Stimulated activated CD4-positive, alpha-beta T cell treated with anti-CD3 and anti-CD28 coated beads, Interleukin-2, amount 100 ng/mL, for 24 hours (primary cell): ENCODE data around the gene AP3D1.

Experiments
- DNase-seq, 2 donors: peaks; one replicate each; pipeline ENCODE4 v3.0.0-alpha.2; 2020

AP3D1 gene

DNA sequence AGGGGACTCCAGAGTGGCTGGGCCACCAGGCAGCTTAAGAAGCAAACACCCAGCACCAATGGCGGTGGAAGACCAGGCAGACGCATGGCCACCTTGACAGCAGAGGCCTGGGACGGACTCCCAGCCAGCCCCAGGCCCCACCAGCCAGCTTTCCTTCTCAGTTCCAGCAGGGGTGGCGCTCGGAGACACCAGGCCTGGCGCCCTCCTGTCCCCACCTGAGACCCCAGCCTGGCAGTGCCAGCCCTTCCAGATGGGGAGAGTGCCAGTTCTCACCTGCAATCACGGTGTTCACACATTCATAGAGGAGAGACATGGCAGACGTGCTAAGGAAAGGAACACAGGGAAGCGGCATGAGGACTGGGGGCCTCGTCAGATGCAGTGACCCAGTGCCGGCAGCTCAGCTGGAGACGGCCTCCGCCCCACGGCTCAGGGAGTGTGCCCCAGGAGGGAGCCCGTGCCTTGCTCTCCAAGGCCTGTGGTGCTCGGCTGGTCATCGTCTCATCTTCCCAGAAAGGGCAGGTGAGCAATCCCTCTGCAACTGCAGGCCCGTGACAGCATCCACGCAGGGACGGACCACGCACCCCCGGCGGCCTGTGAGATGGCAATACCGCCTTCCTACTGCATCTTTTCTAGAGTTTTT lies 24.4 kb downstream of the AP3D1 start:
- DNase-seq, result no peak

DNA sequence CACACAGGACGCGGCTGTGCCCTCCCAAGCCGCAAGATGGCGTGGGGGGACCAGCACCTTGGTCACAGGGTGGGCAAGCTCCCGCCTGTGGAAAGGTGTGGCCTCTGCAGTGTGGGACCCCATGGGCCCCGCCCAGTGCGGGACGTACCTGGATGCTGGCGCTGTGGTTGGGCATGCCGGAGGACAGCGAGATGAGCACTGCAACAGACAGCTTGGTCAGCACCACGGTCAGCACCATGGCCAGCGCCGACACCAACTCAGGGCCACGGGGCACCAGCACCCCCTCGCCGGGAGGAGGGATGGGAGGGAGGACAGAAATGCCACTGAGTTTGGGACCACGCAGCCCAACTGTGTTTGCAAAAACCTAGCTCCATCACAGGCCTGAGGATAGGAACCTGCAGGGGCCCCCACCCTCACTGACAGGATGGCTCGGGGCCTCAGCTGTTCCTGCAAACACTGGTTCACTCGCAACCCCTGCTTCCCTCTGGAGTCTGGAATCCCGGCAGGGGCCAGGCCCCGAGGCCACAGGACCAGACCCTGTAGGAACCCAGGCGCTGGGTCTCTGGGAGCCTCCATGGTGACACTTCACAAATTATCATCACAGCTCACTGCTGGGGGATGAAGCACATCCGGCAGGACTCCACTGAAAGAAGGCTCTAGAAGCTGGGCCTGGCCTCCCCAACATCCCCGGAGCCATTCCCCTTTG lies 27.5 kb downstream of the AP3D1 start:
- DNase-seq, result no peak

DNA sequence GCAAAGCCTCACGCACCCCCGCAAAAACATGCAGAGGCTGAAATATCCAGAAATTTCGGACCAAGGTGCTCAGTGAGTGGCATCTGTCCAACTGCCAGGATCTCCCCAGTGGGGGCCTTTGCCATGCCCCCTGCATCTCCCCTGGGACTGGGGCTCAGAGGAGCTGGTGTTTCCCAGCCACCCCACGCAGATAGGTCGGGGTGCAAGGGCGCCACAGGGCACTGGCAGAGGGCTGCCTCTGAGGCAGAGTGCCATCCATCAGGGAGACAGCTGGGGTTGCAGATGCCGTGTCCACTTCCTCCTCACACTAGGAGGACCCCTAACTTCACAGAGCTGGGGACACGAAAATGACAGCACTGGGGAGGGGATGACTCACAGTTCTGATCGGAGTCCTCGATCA lies 28.4 kb downstream of the AP3D1 start:
- no peak for DNase-seq

DNA sequence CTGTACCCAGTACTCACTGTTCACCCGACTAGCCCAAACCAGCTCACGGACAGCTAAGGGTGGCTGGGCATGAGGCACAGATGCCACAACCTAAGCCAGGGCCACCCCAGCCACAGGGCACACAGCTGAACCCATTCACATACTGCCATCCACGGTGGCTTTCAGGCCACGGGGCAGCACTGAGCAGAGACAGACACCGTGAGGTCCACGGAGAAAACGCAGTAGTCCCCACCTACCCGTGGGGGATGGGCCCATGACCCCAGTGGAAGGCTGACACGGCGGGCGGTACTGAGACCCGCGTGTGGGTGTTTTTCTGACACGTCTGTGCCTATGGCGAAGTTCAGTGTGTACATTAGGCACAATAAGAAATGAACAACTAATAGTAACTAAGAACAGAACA lies 29.1 kb downstream of the AP3D1 start:
- no peak for DNase-seq

DNA sequence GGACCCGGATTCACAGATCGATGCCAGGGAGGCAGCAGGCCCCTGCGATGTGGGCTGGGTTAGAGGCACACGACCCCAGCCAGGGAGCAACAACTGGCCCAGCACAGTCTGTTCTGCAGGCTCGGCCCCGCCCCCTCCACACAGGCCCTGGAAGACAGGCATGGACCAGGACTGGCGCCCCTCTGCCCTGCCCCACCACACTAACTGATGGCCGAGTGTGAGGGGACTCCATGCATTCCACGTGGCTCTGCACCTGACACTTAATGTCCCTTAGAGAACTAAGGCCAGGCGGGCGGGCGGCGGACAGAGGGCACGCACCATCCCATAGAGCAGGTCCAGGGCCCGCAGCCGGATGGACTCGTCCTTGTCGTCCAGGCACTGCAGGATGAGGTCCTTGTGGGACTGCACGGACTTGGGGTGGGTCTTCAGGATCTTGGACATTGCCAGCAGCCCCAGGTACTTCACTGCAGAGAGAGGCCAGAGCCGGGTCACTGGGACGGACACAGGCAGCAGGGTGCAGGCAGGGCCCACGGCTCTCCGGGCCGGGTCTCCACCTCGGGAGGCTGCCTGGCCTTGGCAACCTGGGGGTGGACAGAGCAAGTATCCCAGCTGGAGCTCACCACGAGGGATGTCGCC lies 29.8 kb downstream of the AP3D1 start:
- DNase-seq, result no peak

DNA sequence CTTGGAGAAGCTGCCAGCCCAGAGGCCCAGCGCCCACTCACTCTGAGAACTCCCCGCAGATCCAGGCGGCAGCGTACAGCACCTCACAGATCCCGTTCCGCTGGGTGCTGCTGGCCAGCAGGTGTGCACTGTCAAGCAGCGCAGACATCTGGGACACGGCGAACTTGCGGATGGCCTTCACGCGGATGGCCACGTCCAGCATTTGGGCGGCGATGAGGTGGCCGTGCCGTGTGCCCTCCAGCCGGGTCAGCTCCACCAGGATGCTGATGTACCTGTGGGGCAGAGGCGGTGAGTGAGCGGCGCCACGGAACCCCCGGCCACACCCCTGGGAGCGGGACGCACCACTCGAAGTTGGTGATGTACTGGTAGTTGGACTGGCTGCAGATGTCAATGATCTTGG lies 30.5 kb downstream of the AP3D1 start:
- DNase-seq, result no peak

DNA sequence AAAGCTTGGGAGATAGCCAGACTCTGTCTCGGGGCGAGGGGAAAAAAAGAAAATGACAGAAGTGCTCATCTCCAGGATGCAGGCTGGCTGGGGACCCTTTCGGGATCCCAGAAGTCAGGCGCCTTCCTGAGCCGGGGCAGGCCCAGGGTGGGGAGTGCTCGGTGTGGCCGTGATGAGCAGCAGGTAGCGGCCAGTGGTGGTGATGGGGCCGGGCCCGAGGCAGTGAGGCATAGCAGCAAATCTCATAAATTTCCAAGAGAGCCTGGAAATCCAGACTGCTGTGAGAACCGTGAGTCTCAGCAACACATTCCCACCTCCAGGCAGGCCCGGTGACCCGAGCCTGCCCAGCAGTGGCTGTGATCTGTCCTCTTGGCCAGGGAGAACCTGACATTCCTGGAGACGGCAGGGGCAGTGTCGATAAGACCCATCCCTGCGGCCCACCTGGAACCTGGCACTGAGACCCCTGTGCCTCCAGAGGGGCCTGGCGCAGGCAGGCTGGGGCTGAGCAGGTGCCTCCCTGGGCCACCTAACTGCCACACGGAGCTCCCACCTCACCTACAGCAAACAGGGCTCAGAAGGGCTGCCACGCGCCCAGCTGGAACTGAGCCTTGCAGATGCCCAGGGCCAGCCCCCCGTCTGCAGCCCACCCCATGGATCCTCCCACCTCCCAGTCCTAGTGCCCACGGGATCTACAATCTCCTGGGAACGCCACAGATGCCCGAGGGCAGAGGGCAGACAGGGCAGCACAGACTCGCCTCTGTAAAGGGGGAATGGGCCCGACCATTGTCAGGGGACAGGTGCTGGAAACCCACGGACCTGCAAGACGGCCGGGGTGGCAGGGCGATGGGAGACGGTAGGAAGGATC lies 31.2 kb downstream of the AP3D1 start:
- no peak for DNase-seq

DNA sequence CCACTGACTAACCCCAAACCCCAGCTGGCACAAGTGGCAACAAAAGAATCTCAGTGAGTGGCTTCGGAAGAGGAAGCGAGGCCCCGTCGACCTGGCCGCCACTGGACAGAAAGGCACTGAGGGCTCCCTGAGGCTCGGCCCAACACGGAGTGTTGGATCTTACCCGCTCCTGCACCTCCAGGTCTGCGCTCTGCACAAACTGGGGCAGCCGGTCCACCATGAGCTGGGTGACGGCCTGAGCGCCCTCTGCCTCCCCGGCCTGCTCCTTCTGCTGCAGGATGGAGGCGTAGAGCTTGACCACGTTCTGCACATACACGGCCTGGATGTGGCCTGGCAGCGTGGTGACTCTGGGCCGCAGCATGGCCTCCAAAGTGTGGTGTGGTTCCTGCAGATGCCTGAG lies 32.9 kb downstream of the AP3D1 start:
- DNase-seq, result no peak

DNA sequence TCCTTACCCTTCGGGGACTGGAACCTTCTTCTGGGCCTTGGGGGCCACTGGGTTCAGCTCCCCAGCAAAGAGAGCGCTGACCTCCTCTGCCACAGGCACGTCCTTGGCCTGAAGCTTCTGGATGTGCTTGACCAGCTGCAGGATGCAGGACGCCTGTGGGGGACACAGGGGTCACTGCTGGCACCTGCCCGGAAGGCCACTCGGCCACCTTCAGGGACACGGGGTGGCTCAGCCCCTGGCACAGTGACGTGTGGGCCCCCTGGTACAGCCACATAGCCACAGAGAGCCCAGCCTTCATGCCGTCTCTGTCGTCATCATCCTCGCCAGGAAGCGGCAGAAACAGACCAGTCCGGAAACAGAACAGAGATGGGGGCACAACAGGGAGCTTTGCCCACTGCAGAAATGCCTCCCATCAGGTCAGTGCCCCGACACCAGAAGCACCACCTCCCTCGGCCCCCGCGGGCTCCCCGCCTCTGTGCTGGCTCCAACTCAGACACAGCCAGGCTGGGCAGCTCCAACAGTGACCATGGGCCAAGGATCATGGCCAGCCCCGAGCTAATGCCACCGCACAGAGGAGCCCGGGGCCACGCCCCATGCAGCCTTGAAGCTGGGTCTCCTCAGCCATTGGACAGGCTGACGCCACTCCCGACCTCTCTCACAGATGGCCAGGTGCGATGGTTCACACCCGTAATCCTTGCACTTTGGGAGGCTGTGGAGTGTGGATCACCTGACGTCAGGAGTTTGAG lies 34.0 kb downstream of the AP3D1 start:
- DNase-seq, result no peak

DNA sequence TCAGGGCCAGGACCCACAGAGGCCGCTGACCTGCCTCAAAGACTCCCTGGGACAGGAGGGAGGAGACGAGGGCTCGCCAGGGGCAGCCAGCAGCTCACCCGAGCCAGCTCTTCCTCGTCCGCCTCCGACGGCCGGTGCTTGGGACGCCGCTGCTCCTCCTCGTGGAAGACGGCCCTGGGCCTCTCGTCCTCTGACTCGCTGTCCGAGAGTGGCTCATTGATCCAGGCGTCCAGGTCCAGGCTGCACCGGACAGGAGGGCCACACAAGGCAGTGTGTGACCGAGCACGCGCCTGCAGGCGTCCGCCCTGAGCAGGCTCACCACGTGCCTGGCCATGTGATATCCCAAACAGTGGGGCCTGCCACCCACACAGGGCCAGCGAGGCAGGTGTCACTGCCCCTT lies 34.9 kb downstream of the AP3D1 start:
- no peak for DNase-seq

DNA sequence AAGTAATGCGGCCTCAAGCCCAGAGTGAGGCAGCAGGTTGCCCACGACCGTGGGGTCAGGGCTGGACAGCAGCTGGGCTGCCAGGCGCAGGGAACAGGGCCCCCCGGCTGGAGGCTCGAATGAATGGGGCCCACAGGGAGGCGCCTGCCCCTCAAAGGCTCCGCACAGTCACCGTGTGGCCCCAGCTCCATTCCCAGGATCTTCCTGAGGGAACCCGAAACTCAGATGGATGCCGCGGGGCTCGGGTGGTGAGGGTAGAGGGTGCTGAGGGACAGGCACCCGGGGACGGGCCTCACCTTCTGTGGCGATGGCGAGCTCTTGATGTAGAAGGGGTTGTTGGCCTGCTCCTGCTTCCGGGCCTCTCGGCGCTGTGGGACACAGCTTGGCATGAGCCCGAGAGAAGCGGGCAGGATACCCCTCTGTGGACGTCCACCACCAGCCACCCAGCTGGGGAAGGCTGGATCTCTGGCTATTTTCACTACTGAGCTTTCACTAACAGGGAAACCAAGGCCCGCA lies 35.4 kb downstream of the AP3D1 start:
- DNase-seq, result no peak

DNA sequence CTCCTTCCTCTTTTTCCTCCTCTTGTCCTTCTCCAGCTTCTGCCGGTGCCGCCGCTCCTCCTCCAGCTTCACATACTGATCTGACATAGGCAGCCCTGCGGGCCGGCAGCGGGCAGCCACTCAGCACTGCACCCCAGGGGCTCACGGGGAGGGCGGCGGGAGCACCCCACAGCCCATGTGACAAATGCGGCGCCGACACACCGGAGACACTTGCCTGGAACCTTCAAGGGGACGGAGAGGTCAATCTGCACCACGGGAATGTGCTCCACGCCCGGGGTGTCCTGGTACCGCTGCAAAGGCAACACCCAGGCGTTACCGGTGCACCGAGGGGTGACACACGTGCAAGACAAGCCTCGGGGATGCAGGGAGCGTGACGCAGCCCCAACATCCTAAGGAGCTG lies 36.0 kb downstream of the AP3D1 start:
- no peak for DNase-seq

DNA sequence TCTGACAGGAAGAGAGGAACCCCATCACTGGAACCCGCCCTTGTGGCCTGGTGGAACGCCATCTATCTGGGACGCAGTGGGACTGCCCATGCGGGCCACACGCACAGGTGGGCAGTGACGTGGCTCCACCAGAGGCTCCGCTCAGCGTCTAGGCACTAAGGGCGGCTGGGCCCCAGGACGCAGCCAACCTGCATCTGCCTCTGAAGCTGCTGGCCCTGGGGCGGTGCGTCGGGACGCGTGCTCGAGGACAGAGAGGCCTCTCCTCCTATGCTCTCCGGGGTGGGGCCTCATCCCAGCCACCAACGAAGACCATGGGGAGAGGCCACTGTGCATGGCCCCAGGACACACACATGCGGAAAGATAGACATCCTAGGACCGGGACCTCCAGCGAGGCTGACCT lies 36.5 kb downstream of the AP3D1 start:
- no peak for DNase-seq

DNA sequence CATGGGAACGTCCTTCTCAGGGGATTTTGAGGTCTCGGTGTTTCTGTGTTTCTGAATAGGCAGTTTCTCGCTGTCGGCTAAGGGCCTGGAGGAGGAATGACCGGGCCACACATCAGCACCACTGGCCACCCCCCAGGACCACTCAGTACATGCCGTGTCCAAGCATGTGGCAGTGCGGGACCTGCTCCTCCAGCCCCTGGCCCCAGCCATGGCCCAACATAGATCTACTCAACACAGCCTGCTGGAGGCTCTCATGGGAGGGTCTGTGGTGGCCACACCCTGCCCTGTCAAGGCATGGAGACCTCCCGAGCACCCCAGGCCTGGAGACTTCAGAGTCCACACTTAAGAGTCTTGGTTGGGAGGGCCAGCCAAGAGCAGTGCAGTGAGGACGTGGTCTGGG lies 37.1 kb downstream of the AP3D1 start:
- DNase-seq, result no peak

DNA sequence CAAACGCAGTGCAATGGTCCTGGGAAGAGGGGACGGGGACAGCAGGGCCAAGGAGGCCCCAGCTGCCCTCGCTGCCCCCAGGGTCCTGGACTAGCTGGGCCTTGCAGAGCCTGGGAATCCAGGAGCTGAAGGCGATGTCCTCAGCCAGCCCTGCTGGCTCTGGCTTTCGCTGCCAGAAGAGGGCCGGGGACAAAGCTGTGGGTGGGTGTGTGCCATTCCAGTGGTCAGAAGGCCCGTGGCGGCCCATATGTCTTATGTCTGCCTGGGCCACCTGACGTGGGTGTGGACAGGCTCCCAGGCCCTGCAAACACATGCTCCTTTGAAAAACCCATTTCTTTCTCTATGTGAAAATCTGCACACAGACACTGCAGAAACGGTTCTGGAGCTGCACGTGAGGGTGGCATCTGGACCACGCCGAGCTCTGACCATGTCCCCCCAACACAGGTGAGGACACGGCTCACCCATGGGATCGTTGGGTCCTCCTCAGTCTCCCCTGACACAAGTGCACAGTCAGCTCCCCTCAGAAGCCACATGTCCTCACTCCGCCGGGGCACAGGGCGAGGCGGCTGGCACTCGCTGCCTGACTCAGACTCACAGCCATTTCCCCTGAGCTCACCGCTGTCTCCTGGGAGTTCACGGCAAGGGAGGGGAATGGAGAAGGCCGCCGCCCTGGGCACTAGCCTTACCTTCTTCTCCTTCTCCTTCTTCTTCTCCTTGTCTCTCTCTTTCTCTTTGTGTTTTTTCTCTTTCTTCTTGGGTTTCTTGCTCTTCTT lies 37.7 kb downstream of the AP3D1 start:
- DNase-seq, result no peak

DNA sequence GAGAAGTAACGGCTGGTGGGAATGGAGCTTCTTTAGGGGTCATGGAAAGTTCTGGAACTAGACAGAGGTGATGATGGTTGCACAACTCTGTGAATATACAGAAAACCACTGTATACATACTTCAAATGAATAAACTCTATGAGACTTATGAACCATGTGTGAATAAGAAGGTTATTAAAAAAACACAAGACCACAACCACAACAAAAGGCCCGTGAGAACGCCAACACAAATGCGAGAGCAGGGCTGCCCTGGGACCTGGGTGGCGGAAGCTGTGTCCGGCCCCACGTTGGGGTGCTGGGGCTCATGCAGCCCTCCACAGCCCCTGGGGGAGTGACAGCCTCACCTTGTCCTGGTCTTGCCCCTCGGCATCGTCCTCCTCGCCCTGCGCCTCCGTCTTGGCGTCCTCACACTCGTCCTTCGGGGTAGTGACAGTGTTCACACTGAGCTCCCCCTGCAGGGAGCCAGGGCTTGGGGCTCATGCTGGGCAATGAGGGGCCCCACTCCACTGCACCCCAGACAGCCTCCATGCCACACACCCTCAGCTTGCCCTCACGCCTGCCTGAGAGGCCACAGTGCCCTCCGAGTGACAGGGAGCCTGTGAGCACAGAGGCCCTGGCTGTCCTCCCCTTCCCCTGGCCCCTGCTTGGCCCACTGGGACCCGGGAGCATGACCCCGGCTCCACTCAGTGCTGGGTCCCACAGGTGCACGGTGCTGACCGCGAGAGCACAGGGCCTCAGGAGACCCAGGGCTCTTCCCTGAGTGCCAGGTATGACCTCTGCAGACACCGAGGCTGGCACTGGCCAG lies 38.6 kb downstream of the AP3D1 start:
- no peak for DNase-seq

DNA sequence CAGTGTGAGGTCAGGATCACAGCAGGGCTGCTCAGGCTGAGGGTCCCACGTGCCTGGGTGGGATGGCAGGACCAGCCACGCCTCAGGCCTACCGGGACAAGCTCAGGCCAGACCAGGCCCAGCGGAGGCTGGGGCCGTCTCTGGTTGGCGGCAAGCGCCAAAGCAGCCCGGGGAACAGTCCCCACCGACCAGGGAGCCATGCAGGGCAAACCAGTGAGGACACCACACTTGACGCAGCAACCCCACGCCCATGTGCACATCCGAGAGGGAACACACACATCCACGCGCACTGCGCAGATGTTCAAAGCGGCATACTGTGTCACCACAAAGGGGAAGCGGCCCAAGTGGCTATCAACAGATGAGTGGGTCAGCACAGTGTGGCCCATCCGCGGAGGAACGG lies 39.5 kb downstream of the AP3D1 start:
- no peak for DNase-seq

DNA sequence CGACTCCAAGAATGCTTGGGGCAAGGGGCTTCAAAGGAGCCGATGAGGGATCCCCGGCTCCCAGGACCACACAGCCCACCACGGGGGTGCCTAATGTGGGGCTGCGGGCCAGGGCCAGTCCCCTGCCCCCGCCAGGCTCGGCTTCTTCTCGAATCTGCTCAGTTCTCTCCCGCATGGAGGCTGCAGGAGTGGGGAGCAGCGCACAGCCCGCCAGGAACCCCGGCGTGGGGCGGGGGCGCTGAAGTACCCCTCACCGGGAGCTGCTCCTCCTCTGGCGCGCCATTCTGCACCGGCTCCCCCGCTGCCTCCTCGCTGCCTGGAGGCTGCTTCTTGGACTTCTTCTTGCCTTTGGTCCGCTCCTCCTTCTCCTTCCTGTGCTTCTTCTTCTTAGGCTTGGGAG lies 39.9 kb downstream of the AP3D1 start:
- DNase-seq, result no peak

DNA sequence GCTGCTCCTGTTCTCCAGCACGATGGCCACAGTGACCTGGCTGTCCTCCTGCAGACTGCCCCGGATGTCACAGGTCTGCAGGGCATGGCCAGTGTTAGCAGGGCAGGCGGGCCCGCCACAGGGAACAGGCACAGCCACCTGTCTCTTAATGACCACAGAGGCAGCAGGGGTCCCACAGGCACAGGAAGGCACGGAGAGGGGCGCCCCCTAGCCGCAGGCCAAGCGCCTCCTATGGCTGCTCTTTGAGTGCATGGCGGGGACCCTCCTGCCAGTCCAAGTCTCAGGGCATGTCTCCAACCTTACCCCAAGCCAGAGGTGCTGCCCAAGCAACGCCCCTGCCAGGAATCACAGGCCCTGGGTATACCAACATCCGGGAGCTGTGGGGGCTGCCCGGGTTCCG lies 40.5 kb downstream of the AP3D1 start:
- no peak for DNase-seq

DNA sequence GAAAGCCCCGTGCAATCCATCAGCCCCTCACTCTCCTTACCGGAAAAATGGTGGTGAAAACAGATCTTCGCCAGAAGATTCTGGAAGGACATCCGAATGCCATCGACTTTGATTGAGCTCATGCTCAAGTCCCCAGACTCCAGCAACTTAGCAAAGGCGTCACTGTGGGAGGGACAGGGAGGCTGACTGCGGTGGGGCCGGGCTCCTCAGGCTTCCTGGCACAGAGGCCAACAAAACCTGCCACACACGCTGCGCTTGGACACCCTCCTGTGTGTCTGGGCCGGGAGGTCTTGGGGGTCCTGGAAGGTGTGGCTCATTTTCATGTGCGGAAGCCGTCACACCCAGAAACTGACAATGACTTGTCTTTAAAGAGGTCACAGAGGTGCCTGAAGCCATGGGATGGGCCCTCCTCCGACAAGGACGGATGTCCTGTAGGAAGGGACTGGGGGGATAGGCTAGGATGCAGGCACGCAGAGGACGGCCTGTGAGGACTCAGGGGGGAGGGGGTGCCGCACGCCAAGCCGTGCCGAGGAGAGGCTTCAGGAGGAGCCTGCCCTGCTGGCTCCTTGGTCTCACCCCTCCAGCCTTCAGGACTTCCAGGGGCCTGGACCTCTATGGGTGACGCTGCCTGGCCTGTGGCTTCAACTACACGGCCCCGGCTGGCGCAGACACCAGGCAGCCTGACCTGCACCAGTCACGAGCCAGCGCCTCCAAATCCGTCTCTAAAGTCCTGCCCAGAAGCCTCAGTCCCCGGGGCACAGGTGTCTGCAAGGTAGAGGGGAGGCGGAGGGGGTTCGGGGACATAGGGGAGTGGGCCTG lies 42.1 kb downstream of the AP3D1 start:
- DNase-seq, result no peak
